Neural cell (in vitro differentiated cells): ENCODE measurements around the gene ARL5B. TPM values are rescaled to one million over a fixed set of nuclear protein-coding genes. Genes with fewer than 3 reads are reported as not detected.

Experiments
- H2AFZ ChIP-seq: fragments of 200-600, 300-800 bp; sonication (generic), shearing (Covaris generic); 2 replicates; pipeline ENCODE4 v1.6.0; 2014; ENCODE audit warnings: low read depth, mild to moderate bottlenecking, antibody characterized with exemption, low read length, moderate library complexity
- H3F3A ChIP-seq: fragments of 200-600 bp; shearing (Covaris generic); 2 replicates; pipeline ENCODE4 v1.6.1; 2016; ENCODE audit warnings: mild to moderate bottlenecking, moderate library complexity, mixed read lengths, antibody characterized with exemption, low read length; ENCODE audit not compliant: insufficient read depth, poor library complexity, severe bottlenecking
- H3K27ac ChIP-seq: fragments of 200-600, 300-800 bp; sonication (generic), shearing (Covaris generic); 2 replicates; pipeline ENCODE4 v1.5.1; 2014; ENCODE audit warnings: mild to moderate bottlenecking, low read length, moderate library complexity
- H3K27me3 ChIP-seq: fragments of 300-800, 200-600 bp; sonication (generic), shearing (Covaris generic); 2 replicates; pipeline ENCODE4 v1.6.0; 2014; ENCODE audit warnings: mild to moderate bottlenecking, low read depth, low read length, moderate library complexity; ENCODE audit not compliant: insufficient read depth
- H3K36me3 ChIP-seq: fragments of 300-800, 200-600 bp; sonication (generic), shearing (Covaris generic); 2 replicates; pipeline ENCODE4 v1.5.1; 2014; ENCODE audit warnings: mild to moderate bottlenecking, antibody characterized with exemption, low read length, moderate library complexity; ENCODE audit not compliant: insufficient read depth
- H3K4me2 ChIP-seq: fragments of 300-800, 200-600 bp; sonication (generic), shearing (Covaris generic); 2 replicates; pipeline ENCODE4 v1.6.0; 2014; ENCODE audit warnings: mild to moderate bottlenecking, low read length
- H3K4me3 ChIP-seq: fragments of 300-800, 200-600 bp; sonication (generic), shearing (Covaris generic); 2 replicates; pipeline ENCODE4 v1.5.1; 2014; ENCODE audit warnings: mild to moderate bottlenecking, low read length, moderate library complexity
- H3K79me2 ChIP-seq: fragments of 200-600 bp; shearing (Covaris generic); replicated peaks from 2 replicates; pipeline ENCODE4 v1.6.0; 2014; ENCODE audit warnings: mild to moderate bottlenecking, low read length, moderate library complexity; ENCODE audit not compliant: insufficient read depth
- H3K9ac ChIP-seq: fragments of 300-800, 200-600 bp; sonication (generic), shearing (Covaris generic); 2 replicates; pipeline ENCODE4 v1.6.1; 2016; ENCODE audit warnings: mild to moderate bottlenecking, low read length, mixed read lengths
- H3K9me2 ChIP-seq: fragments of 200-600 bp; shearing (Covaris generic); 2 replicates; pipeline ENCODE4 v1.6.1; 2016; ENCODE audit warnings: mild to moderate bottlenecking, low read length, mixed read lengths; ENCODE audit not compliant: insufficient read depth
- H3K9me3 ChIP-seq: fragments of 200-600, 300-800 bp; sonication (generic), shearing (Covaris generic); 2 replicates; pipeline ENCODE4 v1.6.1; 2016; ENCODE audit warnings: mild to moderate bottlenecking, mixed run types, low read length, moderate library complexity, mixed read lengths
- H4K20me1 ChIP-seq: fragments of 200-600 bp; shearing (Covaris generic); 2 replicates; pipeline ENCODE4 v1.6.1; 2016; ENCODE audit warnings: mild to moderate bottlenecking, mixed run types; ENCODE audit not compliant: insufficient read depth
- CTCF ChIP-seq: fragments of 450-650 bp; IDR thresholded peaks from 2 replicates; pipeline ENCODE4 v1.5.1; 2014; ENCODE audit warnings: antibody characterized with exemption, mild to moderate bottlenecking, moderate library complexity; ENCODE audit not compliant: poor library complexity, severe bottlenecking
- EP300 ChIP-seq: fragments of 450-650 bp; conservative IDR thresholded peaks from 2 replicates; pipeline ENCODE4 v1.6.1; 2014; ENCODE audit warnings: antibody characterized with exemption, mild to moderate bottlenecking, moderate library complexity; ENCODE audit not compliant: poor library complexity, severe bottlenecking
- EZH2 ChIP-seq: fragments of 200-600, 300-800 bp; shearing (Covaris generic), sonication (generic); IDR thresholded peaks from 2 replicates; pipeline ENCODE4 v1.6.1; 2014; ENCODE audit warnings: antibody characterized with exemption, low read length, borderline replicate concordance, mild to moderate bottlenecking; ENCODE audit not compliant: insufficient read depth, poor library complexity, severe bottlenecking
- MXI1 ChIP-seq: fragments of 450-650 bp; conservative IDR thresholded peaks from 2 replicates; pipeline ENCODE4 v1.6.1; 2014; ENCODE audit warnings: antibody characterized with exemption, mild to moderate bottlenecking; ENCODE audit not compliant: poor library complexity, severe bottlenecking
- POLR2AphosphoS5 ChIP-seq: IDR thresholded peaks from 2 replicates; pipeline ENCODE4 v1.6.1; 2012
- RAD21 ChIP-seq: fragments of 450-650 bp; conservative IDR thresholded peaks from 2 replicates; pipeline ENCODE4 v1.6.1; 2014; ENCODE audit warnings: antibody characterized with exemption, mild to moderate bottlenecking, moderate library complexity
- REST ChIP-seq: IDR thresholded peaks from 2 replicates; pipeline ENCODE4 v1.6.1; 2012; ENCODE audit warnings: borderline replicate concordance
- SMC3 ChIP-seq: fragments of 450-650 bp; conservative IDR thresholded peaks from 2 replicates; pipeline ENCODE4 v1.6.1; 2014; ENCODE audit warnings: antibody characterized with exemption, mild to moderate bottlenecking, moderate library complexity; ENCODE audit not compliant: poor library complexity
- TAF1 ChIP-seq: IDR thresholded peaks from 2 replicates; pipeline ENCODE4 v1.6.1; 2012; ENCODE audit warnings: low read depth
- polyA plus RNA-seq: library from polyadenylated mRNA; depleted of rRNA; stranded (reverse); fragments of >200 nt; gene quantifications from 2 replicates; pipeline ENCODE4 v1.2.3, GENCODE V29; 2014

Gene ARL5B
- polyA plus RNA-seq, 1 donor from 2014 or later, result 50.0 TPM

DNA sequence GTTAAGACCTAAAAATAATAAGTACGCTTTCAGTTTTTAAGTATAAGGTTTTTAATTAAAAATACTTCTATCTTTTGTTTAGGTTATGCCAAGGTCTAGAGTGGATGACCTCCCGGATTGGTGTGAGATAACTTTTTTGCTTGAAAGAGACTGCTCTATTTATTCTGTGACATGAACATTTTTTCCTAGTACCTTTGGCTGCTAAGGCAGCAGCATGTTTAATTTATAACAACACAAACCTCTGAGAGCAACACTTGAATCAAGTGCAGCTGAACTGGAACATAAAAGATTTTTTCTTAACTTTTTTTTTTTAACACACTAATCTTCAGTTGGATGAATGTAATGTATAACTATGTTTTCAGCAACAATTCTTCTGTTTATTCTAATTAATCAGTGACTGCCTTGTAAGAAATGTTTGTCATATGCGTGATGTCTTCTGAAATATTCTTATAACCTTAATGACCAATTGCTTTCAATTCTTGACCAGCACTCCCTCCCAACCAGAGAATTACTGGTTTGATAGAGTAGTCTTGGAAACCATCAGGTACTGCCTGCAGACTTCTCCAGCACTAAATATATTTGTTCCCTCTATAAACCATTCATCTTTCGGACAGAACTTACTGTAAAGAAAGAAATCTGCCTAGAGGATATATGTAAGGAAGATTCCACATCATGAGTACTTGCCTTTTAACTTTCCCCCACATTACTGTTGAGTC, 16.0 kb downstream of the ARL5B start:
- Histone ChIP-seq H2AFZ (no peak overlapping the region), H3F3A (no peaks in the 10 kb centered on the region), H3K27me3 (no peaks in the 10 kb centered on the region), H3K4me3 (no peak overlapping the region), H4K20me1 (no peaks in the 10 kb centered on the region), H3K9ac (no peak overlapping the region), H3K27ac (no peak overlapping the region), H3K9me3 (no peaks in the 10 kb centered on the region), H3K9me2 (no peaks in the 10 kb centered on the region), H3K79me2 (peaks cover 4% of the 10 kb centered on the region), H3K36me3 (peaks cover 17% of the 10 kb centered on the region), H3K4me2 (no peak overlapping the region)
- TF ChIP-seq SMC3, result no peak

DNA sequence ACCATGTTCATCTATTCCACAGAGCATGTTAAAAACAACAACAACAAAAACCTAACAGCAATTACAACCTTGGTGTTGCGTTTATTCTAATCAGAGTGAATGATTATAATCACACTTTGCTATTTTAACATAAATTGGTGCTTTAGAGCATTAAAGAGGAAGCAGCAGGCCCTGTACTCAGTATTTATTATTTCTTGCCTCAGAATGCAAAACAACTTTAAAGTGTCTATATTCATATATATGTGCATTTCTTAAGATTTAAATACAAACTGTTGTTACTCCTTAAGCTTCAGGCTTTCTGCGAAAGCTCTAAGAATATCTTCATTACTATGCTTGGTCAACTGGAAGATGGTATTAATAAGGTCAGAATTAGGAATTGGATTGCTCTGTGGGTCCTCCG, 21.5 kb downstream of the ARL5B start:
- H3K9me3 ChIP-seq, result no peaks in the 10 kb centered on the region
- H3K79me2 ChIP-seq, result no peaks in the 10 kb centered on the region
- H3K27me3 ChIP-seq, result no peaks in the 10 kb centered on the region
- peaks cover 2% of the 10 kb centered on the region for H3K36me3 ChIP-seq
- TF ChIP-seq MXI1 (no peak), EP300 (no peak), CTCF (no peak), REST (no peak), RAD21 (no peak), SMC3 (no peak), TAF1 (no peak), EZH2 (no peak), POLR2AphosphoS5 (no peak)
- no peaks in the 10 kb centered on the region for H3K9me2 ChIP-seq
- H3K4me3 ChIP-seq, result no peak overlapping the region
- H3K4me2 ChIP-seq, result no peak overlapping the region
- H3F3A ChIP-seq, result no peaks in the 10 kb centered on the region
- no peak overlapping the region for H2AFZ ChIP-seq
- no peak overlapping the region for H3K27ac ChIP-seq
- H3K9ac ChIP-seq, result no peak overlapping the region
- no peaks in the 10 kb centered on the region for H4K20me1 ChIP-seq
